Lung (tissue), 12 donors: ENCODE measurements around the gene FIGNL2. TPM values are rescaled to one million over a fixed set of nuclear protein-coding genes. Genes with fewer than 3 reads are reported as not detected.

Experiments
- ATAC-seq: fragments of 200-7000 bp; cut with Tn5 transposase; one replicate; pipeline ENCODE4 v1.9.1; 2020; ENCODE audit warnings: moderate number of reproducible peaks; ENCODE audit not compliant: insufficient read depth, low FRiP score
- DNase-seq, 3 donors: peaks; one replicate each; pipeline ENCODE4 v3.0.0-alpha.2; 2013 to 2017
- H3K27ac ChIP-seq, 2 donors: one replicate each; pipeline ENCODE4 v1.5.1; 2013; ENCODE audit warnings: mild to moderate bottlenecking in 2 of 2, moderate library complexity in 2 of 2, control low read depth in 1 of 2, inconsistent platforms in 1 of 2, low read depth in 1 of 2, low read length in 1 of 2
- H3K27me3 ChIP-seq, 3 donors: one replicate each; pipeline ENCODE4 v1.5.1; 2013; ENCODE audit warnings: low read length in 2 of 3; ENCODE audit not compliant: control insufficient read depth in 3 of 3, insufficient read depth in 3 of 3
- H3K36me3 ChIP-seq, 4 donors: one replicate each; pipeline ENCODE4 v1.5.1; 2013; ENCODE audit warnings: low read length in 4 of 4, mild to moderate bottlenecking in 1 of 4, moderate library complexity in 1 of 4; ENCODE audit not compliant: control insufficient read depth in 4 of 4, insufficient read depth in 4 of 4
- H3K4me1 ChIP-seq, 5 donors: one replicate each; pipeline ENCODE4 v1.5.1; 2013; ENCODE audit warnings: low read length in 5 of 5, mild to moderate bottlenecking in 2 of 5, moderate library complexity in 1 of 5; ENCODE audit not compliant: control insufficient read depth in 5 of 5, insufficient read depth in 5 of 5
- H3K4me3 ChIP-seq: one replicate; pipeline ENCODE4 v1.5.1; 2013; ENCODE audit warnings: mild to moderate bottlenecking, control low read depth, moderate library complexity
- H3K9ac ChIP-seq, 2 donors: one replicate each; pipeline ENCODE4 v1.5.1; 2013; ENCODE audit warnings: low read length in 2 of 2, control low read depth in 1 of 2; ENCODE audit not compliant: insufficient read depth in 1 of 2
- H3K9me3 ChIP-seq, 4 donors: one replicate each; pipeline ENCODE4 v1.5.1; 2013; ENCODE audit warnings: low read length in 3 of 4, mild to moderate bottlenecking in 1 of 4, moderate library complexity in 1 of 4; ENCODE audit not compliant: control insufficient read depth in 4 of 4, insufficient read depth in 3 of 4
- WGBS, 2 donors: extraction: QIAGEN DNeasy Blood & Tissue Kit; methylation state at CpG; one replicate each; pipeline ENCODE4 v1.1.7; 2013; 5-methylcytosine and 5-hydroxymethylcytosine counted together
- polyA plus RNA-seq, 2 donors: library from polyadenylated mRNA; stranded (reverse); fragments of 200-250 nt; gene quantifications; one replicate each; pipeline ENCODE4 v1.2.1, GENCODE V29; 2013
- total RNA-seq, 2 donors: library from RNA; depleted of rRNA in 1 of 2; stranded (reverse); fragments of >200 nt in 1 of 2; gene quantifications; one replicate each; pipeline ENCODE4 v1.2.1, GENCODE V29; 2014 to 2021
- TF ChIP-seq, protein P1 (sequence below): IDR thresholded peaks from 2 replicates; pipeline ENCODE4 v1.5.1; 2012; ENCODE audit warnings: mild to moderate bottlenecking; ENCODE audit errors: control extremely low read depth, extremely low read depth
- donor health status: control.
- donor health status: control.
- donor health status: Bipolar disorder and iron deficiency.
- donor health status: healthy.
- donor health status: DM: yes; HTN: yes; CAD: no.

The FIGNL2 gene
- total and polyA plus RNA-seq, 4 donors, result 0.33 to 1.9 (median 0.80) TPM

DNA sequence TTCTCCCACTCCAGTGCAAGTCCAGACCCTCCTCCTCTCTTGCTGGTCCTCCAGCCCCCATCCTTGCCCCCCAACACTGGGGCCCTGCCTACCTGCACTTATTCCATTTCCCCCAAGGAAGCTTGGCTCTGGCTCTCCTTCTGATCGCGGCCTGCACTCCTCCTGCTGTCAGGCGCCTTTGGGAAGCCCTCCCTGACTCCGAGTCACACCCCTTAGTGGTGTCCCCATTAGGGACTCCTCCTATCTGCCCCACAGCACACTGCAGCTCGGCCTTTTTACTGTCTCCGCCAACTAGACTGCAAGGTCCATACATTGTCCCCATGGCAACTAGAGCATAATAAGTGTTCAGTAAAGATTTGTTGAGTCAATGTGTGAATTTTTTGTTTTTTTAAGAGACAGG, 32.9 kb downstream of the FIGNL2 start:
- WGBS, 2 donors, result 91 to 92% methylated on average over 6 of the region's 6 CpGs
- H3K36me3 ChIP-seq, result no peaks in the 10 kb centered on the region

GRCh38 chr12:51814311-51815088, 34.0 kb downstream of the FIGNL2 start:
- DNase-seq, result peak; percentile 68 to 86 (median 81)
- peaks cover 0 to 13% (median 11%) of the 10 kb centered on the region in 3 donors for H3K27me3 ChIP-seq
- peak overlapping the region in 1 of 2 donors; percentile 25 for H3K9ac ChIP-seq
- 2 to 3% methylated on average over 78 to 100 of the region's 100 CpGs for WGBS, 2 donors
- peaks cover 0 to 11% (median 0%) of the 10 kb centered on the region in 5 donors for H3K4me1 ChIP-seq
- peak; percentile 80 for ATAC-seq
- H3K9me3 ChIP-seq, result no peaks in the 10 kb centered on the region
- no peaks in the 10 kb centered on the region for H3K36me3 ChIP-seq
- H3K27ac ChIP-seq, result peak overlapping the region; percentile 72 to 86
- TF ChIP-seq, protein P1, sequence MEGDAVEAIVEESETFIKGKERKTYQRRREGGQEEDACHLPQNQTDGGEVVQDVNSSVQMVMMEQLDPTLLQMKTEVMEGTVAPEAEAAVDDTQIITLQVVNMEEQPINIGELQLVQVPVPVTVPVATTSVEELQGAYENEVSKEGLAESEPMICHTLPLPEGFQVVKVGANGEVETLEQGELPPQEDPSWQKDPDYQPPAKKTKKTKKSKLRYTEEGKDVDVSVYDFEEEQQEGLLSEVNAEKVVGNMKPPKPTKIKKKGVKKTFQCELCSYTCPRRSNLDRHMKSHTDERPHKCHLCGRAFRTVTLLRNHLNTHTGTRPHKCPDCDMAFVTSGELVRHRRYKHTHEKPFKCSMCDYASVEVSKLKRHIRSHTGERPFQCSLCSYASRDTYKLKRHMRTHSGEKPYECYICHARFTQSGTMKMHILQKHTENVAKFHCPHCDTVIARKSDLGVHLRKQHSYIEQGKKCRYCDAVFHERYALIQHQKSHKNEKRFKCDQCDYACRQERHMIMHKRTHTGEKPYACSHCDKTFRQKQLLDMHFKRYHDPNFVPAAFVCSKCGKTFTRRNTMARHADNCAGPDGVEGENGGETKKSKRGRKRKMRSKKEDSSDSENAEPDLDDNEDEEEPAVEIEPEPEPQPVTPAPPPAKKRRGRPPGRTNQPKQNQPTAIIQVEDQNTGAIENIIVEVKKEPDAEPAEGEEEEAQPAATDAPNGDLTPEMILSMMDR, result peak; percentile 62
- H3K4me3 ChIP-seq, result peak overlapping the region; percentile 35

More for the DNA sequence above, 32.9 kb downstream of the FIGNL2 start:
- Histone ChIP-seq H3K9ac (no peak overlapping the region), H3K4me3 (no peak overlapping the region), H3K27ac (no peak overlapping the region), H3K4me1 (peaks cover 0 to 15% (median 0%) of the 10 kb centered on the region in 5 donors), H3K27me3 (peaks cover 0 to 13% (median 11%) of the 10 kb centered on the region in 3 donors), H3K9me3 (no peaks in the 10 kb centered on the region)
- TF ChIP-seq, protein P1, result no peak
- no peak for DNase-seq
- no peak for ATAC-seq

DNA sequence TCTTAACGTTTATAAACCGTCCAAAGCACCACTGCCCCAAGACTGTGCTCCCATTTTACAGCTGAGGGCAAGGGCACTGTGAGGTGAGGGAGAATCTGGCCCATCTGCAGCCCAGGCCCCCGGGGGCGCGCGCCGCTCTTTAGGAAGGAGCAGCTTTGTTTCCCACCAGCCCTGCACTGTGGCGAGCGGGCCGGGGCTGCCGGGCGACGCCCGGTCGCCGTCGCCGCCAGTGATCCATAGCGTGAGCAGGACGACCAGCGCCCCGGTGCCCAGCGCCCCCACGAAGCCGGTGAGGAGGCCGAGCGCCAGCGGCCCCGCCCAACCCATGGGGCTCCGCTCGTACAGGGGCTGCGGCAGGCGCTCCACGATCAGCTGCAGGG, 34.6 kb downstream of the FIGNL2 start:
- H3K4me1 ChIP-seq, result peaks cover 0 to 11% (median 0%) of the 10 kb centered on the region in 5 donors
- WGBS, 2 donors, result 4 to 8% methylated on average over 34 of the region's 34 CpGs
- no peak for DNase-seq
- TF ChIP-seq, protein P1, result no peak
- H3K4me3 ChIP-seq, result peak overlapping the region; percentile 23
- H3K9ac ChIP-seq, result no peak overlapping the region
- no peak overlapping the region for H3K27ac ChIP-seq
- no peak for ATAC-seq
- peaks cover 0 to 13% (median 11%) of the 10 kb centered on the region in 3 donors for H3K27me3 ChIP-seq
- no peaks in the 10 kb centered on the region for H3K9me3 ChIP-seq
- no peaks in the 10 kb centered on the region for H3K36me3 ChIP-seq
